HepG2 (cell line): ENCODE measurements around the gene TRIM31. TPM values are rescaled to one million over a fixed set of nuclear protein-coding genes. Genes with fewer than 3 reads are reported as not detected.

Source experiments
- ADNP ChIP-seq: sonication (generic); formaldehyde crosslinking; IDR thresholded peaks from 2 replicates; pipeline ENCODE4 v1.4.0; 2020; ENCODE audit warnings: missing genetic modification reagents
- BORCS8-MEF2B ChIP-seq: sonication (generic); formaldehyde crosslinking; IDR thresholded peaks from 2 replicates; pipeline ENCODE4 v1.8.0; 2022; ENCODE audit warnings: mild to moderate bottlenecking, missing genetic modification reagents
- CBX5 ChIP-seq: sonication (generic); formaldehyde crosslinking; IDR thresholded peaks from 2 replicates; pipeline ENCODE4 v1.4.0; 2020; ENCODE audit warnings: missing genetic modification reagents, borderline replicate concordance
- FOXK2 ChIP-seq: fragments of 450-650 bp; IDR thresholded peaks from 2 replicates; pipeline ENCODE4 v1.6.1; 2016
- FOXM1 ChIP-seq: sonication (generic); formaldehyde crosslinking; IDR thresholded peaks from 2 replicates; pipeline ENCODE4 v1.5.0; 2020; ENCODE audit warnings: missing genetic modification reagents
- IKZF4 ChIP-seq: sonication (generic); formaldehyde crosslinking; IDR thresholded peaks from 2 replicates; pipeline ENCODE4 v1.5.1; 2020; ENCODE audit warnings: borderline replicate concordance, mild to moderate bottlenecking, low read depth, missing genetic modification reagents; ENCODE audit errors: not compliant biosample characterization
- KDM5B ChIP-seq: sonication (generic); formaldehyde crosslinking; IDR thresholded peaks from 2 replicates; pipeline ENCODE4 v1.4.0; 2020; ENCODE audit warnings: missing genetic modification reagents, mild to moderate bottlenecking, borderline replicate concordance
- NR1H2 ChIP-seq: sonication (generic); formaldehyde crosslinking; IDR thresholded peaks from 2 replicates; pipeline ENCODE4 v1.8.1; 2022; ENCODE audit warnings: low read depth, missing genetic modification reagents, borderline replicate concordance
- SAFB2 ChIP-seq: sonication (generic); formaldehyde crosslinking; IDR thresholded peaks from 2 replicates; pipeline ENCODE4 v1.5.1; 2020; ENCODE audit warnings: missing genetic modification reagents, low read depth, mild to moderate bottlenecking, borderline replicate concordance
- ZIK1 ChIP-seq: sonication (generic); formaldehyde crosslinking; IDR thresholded peaks from 2 replicates; pipeline ENCODE4 v1.5.0; 2020; ENCODE audit warnings: mild to moderate bottlenecking, low read depth, missing genetic modification reagents, borderline replicate concordance
- ZNF232 ChIP-seq: sonication (generic); formaldehyde crosslinking; IDR thresholded peaks from 2 replicates; pipeline ENCODE4 v1.4.0; 2020; ENCODE audit warnings: missing genetic modification reagents, borderline replicate concordance
- ZNF614 ChIP-seq: IDR thresholded peaks from 2 replicates; pipeline ENCODE4 v1.6.1; 2018; ENCODE audit warnings: missing biosample characterization, missing genetic modification reagents, inconsistent platforms, borderline replicate concordance
- ZNF713 ChIP-seq: sonication (generic); formaldehyde crosslinking; IDR thresholded peaks from 2 replicates; pipeline ENCODE4 v1.4.0; 2020; ENCODE audit warnings: mild to moderate bottlenecking, missing genetic modification reagents
- ZNF720 ChIP-seq: sonication (generic); formaldehyde crosslinking; IDR thresholded peaks from 2 replicates; pipeline ENCODE4 v1.4.0; 2020; ENCODE audit warnings: missing genetic modification reagents
- polyA plus RNA-seq, 8 experiments: library from polyadenylated mRNA; depleted of rRNA in 3 of 8; stranded (reverse) in 7 of 8; unstranded in 1 of 8; fragments of >200 nt; fragmentation: Illumina TruSeq in 4 of 8; extraction: Trizol in 4 of 8; gene quantifications; 2 replicates each; pipeline versions ENCODE4 v1.2.1 to v1.2.3, GENCODE V29; 2011 to 2016; ENCODE audit warnings: low read depth in 4 of 8, missing spikeins in 1 of 8, mixed read lengths in 1 of 8; ENCODE audit not compliant: insufficient read depth in 1 of 8
- total RNA-seq, 5 experiments: library from RNA; depleted of rRNA; stranded (reverse); fragments of >200 nt; fragmentation: Illumina TruSeq; extraction: Trizol; gene quantifications; 2 replicates each; pipeline ENCODE4 v1.2.3, GENCODE V29; 2016; ENCODE audit warnings: low read depth in 1 of 5
- TF ChIP-seq, protein P1 (sequence below): sonication (generic); formaldehyde crosslinking; IDR thresholded peaks from 2 replicates; pipeline ENCODE4 v1.4.0; 2020; ENCODE audit warnings: mild to moderate bottlenecking, missing genetic modification reagents
- TF ChIP-seq, protein P2 (sequence below): sonication (generic); formaldehyde crosslinking; IDR thresholded peaks from 2 replicates; pipeline ENCODE4 v1.8.0; 2022; ENCODE audit warnings: missing genetic modification reagents, mild to moderate bottlenecking, moderate library complexity, borderline replicate concordance
- TF ChIP-seq, protein P3 (sequence below): sonication (generic); formaldehyde crosslinking; IDR thresholded peaks from 2 replicates; pipeline ENCODE4 v1.4.0; 2020; ENCODE audit warnings: mild to moderate bottlenecking, missing genetic modification reagents
- TF ChIP-seq, protein P4 (sequence below): sonication (generic); formaldehyde crosslinking; IDR thresholded peaks from 2 replicates; pipeline ENCODE4 v1.8.1; 2023; ENCODE audit warnings: missing genetic modification reagents, inconsistent platforms, borderline replicate concordance
- TF ChIP-seq, protein P5 (sequence below): sonication (generic); formaldehyde crosslinking; IDR thresholded peaks from 2 replicates; pipeline ENCODE4 v1.5.1; 2020; ENCODE audit warnings: mild to moderate bottlenecking, missing genetic modification reagents, moderate library complexity

TRIM31 gene
- total and polyA plus RNA-seq, 2 of the 13 experiments (the other 11 are each of a cell fraction or from before 2014, with no cell fraction given): 0.13 to 0.51 TPM

DNA sequence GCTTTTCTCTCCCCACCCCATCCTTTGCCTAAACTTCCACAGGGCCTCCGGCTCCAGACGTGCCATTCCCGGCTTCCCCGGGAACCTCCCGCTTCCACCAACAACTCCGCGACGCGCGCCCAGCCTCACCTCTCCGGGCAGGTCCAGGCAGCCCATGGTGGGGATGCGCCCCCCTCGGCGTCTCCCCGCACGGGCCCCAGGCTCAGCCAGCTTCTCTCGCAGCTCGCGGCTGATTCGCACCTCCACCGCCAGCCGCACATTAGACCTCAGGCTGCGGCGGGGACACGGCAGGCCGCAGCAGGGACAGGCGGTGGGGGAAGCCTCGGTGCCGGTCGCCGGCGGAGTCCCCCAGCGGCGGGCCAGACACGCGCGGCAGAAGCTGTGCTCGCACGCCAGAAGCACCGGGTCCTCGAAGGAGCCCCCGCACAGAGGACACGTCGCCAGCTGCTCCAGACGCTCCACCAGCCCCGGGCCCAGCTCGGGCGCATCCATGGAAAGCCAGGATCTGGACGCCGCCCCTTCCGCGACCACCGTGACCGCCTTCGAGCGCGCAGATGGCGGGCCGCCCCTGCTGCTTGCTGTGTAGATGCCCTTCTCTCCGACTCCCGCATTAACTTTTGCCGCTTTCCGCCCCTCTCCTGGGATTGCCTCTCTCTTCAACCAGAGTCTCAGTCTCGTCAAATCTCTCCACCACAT is 37.6 kb downstream of the TRIM31 start, which contains the start of gene RNF39 (continued):
- TF ChIP-seq ZNF614 (CRISPR knock-in tag): no peak
- TF ChIP-seq ADNP: no peak
- TF ChIP-seq FOXK2: no peak
- no peak; the same call in 1 of the 2 replicates for TF ChIP-seq ZNF232 (CRISPR knock-in tag)
- TF ChIP-seq CBX5 (CRISPR knock-in tag): no peak
- TF ChIP-seq, protein P1, sequence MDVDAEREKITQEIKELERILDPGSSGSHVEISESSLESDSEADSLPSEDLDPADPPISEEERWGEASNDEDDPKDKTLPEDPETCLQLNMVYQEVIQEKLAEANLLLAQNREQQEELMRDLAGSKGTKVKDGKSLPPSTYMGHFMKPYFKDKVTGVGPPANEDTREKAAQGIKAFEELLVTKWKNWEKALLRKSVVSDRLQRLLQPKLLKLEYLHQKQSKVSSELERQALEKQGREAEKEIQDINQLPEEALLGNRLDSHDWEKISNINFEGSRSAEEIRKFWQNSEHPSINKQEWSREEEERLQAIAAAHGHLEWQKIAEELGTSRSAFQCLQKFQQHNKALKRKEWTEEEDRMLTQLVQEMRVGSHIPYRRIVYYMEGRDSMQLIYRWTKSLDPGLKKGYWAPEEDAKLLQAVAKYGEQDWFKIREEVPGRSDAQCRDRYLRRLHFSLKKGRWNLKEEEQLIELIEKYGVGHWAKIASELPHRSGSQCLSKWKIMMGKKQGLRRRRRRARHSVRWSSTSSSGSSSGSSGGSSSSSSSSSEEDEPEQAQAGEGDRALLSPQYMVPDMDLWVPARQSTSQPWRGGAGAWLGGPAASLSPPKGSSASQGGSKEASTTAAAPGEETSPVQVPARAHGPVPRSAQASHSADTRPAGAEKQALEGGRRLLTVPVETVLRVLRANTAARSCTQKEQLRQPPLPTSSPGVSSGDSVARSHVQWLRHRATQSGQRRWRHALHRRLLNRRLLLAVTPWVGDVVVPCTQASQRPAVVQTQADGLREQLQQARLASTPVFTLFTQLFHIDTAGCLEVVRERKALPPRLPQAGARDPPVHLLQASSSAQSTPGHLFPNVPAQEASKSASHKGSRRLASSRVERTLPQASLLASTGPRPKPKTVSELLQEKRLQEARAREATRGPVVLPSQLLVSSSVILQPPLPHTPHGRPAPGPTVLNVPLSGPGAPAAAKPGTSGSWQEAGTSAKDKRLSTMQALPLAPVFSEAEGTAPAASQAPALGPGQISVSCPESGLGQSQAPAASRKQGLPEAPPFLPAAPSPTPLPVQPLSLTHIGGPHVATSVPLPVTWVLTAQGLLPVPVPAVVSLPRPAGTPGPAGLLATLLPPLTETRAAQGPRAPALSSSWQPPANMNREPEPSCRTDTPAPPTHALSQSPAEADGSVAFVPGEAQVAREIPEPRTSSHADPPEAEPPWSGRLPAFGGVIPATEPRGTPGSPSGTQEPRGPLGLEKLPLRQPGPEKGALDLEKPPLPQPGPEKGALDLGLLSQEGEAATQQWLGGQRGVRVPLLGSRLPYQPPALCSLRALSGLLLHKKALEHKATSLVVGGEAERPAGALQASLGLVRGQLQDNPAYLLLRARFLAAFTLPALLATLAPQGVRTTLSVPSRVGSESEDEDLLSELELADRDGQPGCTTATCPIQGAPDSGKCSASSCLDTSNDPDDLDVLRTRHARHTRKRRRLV: no peak
- peak; percentile 50; the same call in 1 of the 2 replicates for TF ChIP-seq BORCS8-MEF2B (CRISPR knock-in tag)
- TF ChIP-seq SAFB2: no peak
- no peak for TF ChIP-seq IKZF4 (CRISPR knock-in tag)
- no peak for TF ChIP-seq ZNF720 (CRISPR knock-in tag)
- TF ChIP-seq ZNF713 (CRISPR knock-in tag): 0 out of 2 replicates have a peak, but pooled peaks have one; percentile 33
- TF ChIP-seq, protein P2, sequence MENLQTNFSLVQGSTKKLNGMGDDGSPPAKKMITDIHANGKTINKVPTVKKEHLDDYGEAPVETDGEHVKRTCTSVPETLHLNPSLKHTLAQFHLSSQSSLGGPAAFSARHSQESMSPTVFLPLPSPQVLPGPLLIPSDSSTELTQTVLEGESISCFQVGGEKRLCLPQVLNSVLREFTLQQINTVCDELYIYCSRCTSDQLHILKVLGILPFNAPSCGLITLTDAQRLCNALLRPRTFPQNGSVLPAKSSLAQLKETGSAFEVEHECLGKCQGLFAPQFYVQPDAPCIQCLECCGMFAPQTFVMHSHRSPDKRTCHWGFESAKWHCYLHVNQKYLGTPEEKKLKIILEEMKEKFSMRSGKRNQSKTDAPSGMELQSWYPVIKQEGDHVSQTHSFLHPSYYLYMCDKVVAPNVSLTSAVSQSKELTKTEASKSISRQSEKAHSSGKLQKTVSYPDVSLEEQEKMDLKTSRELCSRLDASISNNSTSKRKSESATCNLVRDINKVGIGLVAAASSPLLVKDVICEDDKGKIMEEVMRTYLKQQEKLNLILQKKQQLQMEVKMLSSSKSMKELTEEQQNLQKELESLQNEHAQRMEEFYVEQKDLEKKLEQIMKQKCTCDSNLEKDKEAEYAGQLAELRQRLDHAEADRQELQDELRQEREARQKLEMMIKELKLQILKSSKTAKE (CRISPR knock-in tag): no peak
- no peak for TF ChIP-seq NR1H2 (CRISPR knock-in tag)
- TF ChIP-seq, protein P3, sequence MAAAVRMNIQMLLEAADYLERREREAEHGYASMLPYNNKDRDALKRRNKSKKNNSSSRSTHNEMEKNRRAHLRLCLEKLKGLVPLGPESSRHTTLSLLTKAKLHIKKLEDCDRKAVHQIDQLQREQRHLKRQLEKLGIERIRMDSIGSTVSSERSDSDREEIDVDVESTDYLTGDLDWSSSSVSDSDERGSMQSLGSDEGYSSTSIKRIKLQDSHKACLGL (CRISPR knock-in tag): no peak
- TF ChIP-seq FOXM1 (CRISPR knock-in tag): no peak
- TF ChIP-seq, protein P4, sequence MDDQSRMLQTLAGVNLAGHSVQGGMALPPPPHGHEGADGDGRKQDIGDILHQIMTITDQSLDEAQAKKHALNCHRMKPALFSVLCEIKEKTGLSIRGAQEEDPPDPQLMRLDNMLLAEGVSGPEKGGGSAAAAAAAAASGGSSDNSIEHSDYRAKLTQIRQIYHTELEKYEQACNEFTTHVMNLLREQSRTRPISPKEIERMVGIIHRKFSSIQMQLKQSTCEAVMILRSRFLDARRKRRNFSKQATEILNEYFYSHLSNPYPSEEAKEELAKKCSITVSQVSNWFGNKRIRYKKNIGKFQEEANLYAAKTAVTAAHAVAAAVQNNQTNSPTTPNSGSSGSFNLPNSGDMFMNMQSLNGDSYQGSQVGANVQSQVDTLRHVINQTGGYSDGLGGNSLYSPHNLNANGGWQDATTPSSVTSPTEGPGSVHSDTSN: no peak
- TF ChIP-seq ZIK1: peak; percentile 28; the same call in 1 of the 2 replicates
- TF ChIP-seq, protein P5, sequence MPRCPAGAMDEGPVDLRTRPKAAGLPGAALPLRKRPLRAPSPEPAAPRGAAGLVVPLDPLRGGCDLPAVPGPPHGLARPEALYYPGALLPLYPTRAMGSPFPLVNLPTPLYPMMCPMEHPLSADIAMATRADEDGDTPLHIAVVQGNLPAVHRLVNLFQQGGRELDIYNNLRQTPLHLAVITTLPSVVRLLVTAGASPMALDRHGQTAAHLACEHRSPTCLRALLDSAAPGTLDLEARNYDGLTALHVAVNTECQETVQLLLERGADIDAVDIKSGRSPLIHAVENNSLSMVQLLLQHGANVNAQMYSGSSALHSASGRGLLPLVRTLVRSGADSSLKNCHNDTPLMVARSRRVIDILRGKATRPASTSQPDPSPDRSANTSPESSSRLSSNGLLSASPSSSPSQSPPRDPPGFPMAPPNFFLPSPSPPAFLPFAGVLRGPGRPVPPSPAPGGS: no peak
- TF ChIP-seq KDM5B (CRISPR knock-in tag): peak; percentile 83; the same call in 1 of the 2 replicates
